Measurements from ENCODE around the gene RHOG. TPM values are rescaled to one million over a fixed set of nuclear protein-coding genes. Genes with fewer than 3 reads are reported as not detected.

RHOG gene
- total and polyA plus RNA-seq, 3 donors from 2014 or later, result 36.1 to 58.3 (median 37.1) TPM

DNA sequence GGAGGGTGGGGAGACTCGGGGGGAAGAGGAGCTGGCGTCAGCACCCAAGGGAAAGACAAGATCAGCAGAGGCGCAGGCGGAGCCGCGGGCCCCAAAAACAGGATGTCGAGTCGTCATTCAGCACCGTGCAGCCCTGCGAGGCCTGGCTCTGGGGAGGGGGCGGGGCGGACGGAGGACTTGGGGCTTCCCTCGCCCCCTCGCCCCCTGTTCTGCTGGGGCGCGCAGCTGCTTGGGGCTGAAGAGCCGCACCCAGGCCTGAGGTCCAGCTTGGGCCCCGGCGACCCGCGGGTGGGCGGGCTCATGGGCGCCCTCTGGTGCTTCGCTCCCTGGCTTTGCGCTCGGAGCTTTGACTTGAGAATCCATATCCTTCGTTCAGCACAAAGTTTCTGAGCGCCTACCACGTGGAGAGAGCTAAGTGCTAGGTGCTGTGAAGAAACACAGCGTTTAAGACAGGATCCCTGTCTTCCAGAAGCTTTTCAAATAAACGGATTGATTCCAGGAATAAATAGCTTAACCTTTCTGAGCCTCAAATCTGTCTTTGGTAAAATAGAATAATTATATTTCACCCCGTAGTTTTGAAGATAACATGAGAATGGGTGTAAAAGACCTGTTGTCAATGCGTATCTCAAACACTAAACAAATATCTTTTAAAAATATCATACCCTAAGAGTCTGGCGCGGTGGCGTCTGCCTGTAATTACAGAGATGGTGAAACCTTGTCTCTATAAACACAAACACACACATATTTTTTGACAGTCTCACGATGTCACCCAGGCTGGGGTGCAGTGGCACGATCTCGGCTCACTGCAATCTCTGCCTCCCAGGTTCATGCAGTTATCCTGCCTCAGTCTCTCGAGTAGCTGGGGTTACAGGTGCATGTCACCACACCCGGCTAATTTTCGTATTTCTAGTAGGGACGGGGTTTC, 929 bp upstream of the RHOG start:
- Histone ChIP-seq H3K27me3 (no peaks in the 10 kb centered on the region), H3K27ac (peak overlapping the region; percentile 94 to 98), H3K9me3 (no peaks in the 10 kb centered on the region), H3K4me3 (peak overlapping the region; percentile 83 to 91), H3K4me1 (peaks cover 17% of the 10 kb centered on the region), H3K36me3 (ENCODE audit: low read depth, missing control alignments) (no peaks in the 10 kb centered on the region)
- 25 to 27% methylated on average over 24 to 34 of the region's 44 CpGs for WGBS, 2 donors
- intact Hi-C loops (cut with DNase I; ENCODE audit: low total_unique reads), result no loop called here
- DNase-seq, result peak; percentile 88
- TF ChIP-seq, protein P1, sequence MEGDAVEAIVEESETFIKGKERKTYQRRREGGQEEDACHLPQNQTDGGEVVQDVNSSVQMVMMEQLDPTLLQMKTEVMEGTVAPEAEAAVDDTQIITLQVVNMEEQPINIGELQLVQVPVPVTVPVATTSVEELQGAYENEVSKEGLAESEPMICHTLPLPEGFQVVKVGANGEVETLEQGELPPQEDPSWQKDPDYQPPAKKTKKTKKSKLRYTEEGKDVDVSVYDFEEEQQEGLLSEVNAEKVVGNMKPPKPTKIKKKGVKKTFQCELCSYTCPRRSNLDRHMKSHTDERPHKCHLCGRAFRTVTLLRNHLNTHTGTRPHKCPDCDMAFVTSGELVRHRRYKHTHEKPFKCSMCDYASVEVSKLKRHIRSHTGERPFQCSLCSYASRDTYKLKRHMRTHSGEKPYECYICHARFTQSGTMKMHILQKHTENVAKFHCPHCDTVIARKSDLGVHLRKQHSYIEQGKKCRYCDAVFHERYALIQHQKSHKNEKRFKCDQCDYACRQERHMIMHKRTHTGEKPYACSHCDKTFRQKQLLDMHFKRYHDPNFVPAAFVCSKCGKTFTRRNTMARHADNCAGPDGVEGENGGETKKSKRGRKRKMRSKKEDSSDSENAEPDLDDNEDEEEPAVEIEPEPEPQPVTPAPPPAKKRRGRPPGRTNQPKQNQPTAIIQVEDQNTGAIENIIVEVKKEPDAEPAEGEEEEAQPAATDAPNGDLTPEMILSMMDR (IDR thresholded peaks at IDR 0.05), result peak; percentile 44 to 79 (median 64)
- TF ChIP-seq POLR2A (IDR thresholded peaks at IDR 0.05), result no peak

GRCh38 chr11:3840004-3840869, 522 bp downstream of the RHOG start:
- TF ChIP-seq, protein P1 (IDR thresholded peaks at IDR 0.05), result no peak
- no peak for TF ChIP-seq POLR2A (IDR thresholded peaks at IDR 0.05)
- Histone ChIP-seq H3K9me3 (no peaks in the 10 kb centered on the region), H3K36me3 (ENCODE audit: low read depth, missing control alignments) (no peaks in the 10 kb centered on the region), H3K27ac (peak overlapping the region; percentile 94 to 98), H3K27me3 (no peaks in the 10 kb centered on the region), H3K4me3 (peak overlapping the region; percentile 83 to 91), H3K4me1 (peaks cover 17% of the 10 kb centered on the region)
- intact Hi-C loops (cut with DNase I; ENCODE audit: low total_unique reads), result no loop called here
- peak; percentile 28 for DNase-seq
- 2 to 3% methylated on average over 16 to 39 of the region's 46 CpGs for WGBS, 2 donors

DNA sequence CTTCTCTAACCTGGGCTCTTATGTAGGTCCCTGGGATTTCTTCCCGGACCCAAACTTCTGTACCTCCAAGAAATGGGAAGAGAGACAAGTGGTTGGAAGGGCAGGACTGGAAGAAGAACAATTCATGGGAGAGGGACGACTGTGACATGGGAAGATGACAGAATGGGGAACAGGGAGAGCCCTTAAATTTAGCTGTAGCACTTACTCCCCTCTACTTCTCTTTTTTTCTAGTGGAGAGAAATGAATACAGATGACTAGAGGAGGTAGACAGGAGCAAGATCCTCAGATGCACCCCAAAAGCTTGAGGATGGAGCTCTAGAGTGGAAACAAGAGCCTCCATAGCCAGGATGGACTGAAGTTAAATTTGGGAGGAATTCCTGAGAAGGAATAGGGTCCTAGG, 2.3 kb downstream of the RHOG start:
- WGBS, 2 donors, result 78 to 90% methylated on average over 2 of the region's 2 CpGs
- intact Hi-C loops (cut with DNase I; ENCODE audit: low total_unique reads), result no loop called here
- Histone ChIP-seq H3K4me3 (no peak overlapping the region), H3K27ac (no peak overlapping the region), H3K36me3 (ENCODE audit: low read depth, missing control alignments) (no peaks in the 10 kb centered on the region), H3K9me3 (no peaks in the 10 kb centered on the region), H3K4me1 (peaks cover 17% of the 10 kb centered on the region), H3K27me3 (no peaks in the 10 kb centered on the region)
- DNase-seq, result no peak
- no peak for TF ChIP-seq POLR2A (IDR thresholded peaks at IDR 0.05)
- TF ChIP-seq, protein P1 (IDR thresholded peaks at IDR 0.05), result no peak

GRCh38 chr11:3837793-3838192, 3.0 kb downstream of the RHOG start:
- H3K27me3 ChIP-seq, result no peaks in the 10 kb centered on the region
- 71 to 75% methylated on average over 1 of the region's 1 CpG for WGBS, 2 donors
- intact Hi-C loops (cut with DNase I; ENCODE audit: low total_unique reads), result no loop called here
- H3K4me1 ChIP-seq, result peaks cover 17% of the 10 kb centered on the region
- no peak overlapping the region for H3K4me3 ChIP-seq
- H3K36me3 ChIP-seq (ENCODE audit: low read depth, missing control alignments), result no peaks in the 10 kb centered on the region
- H3K27ac ChIP-seq, result no peak overlapping the region
- DNase-seq, result peak; percentile 30
- TF ChIP-seq, protein P1 (IDR thresholded peaks at IDR 0.05), result no peak
- TF ChIP-seq POLR2A (IDR thresholded peaks at IDR 0.05), result no peak
- no peaks in the 10 kb centered on the region for H3K9me3 ChIP-seq

Measured in testis (tissue), 3 donors.